NCI-H345 treated with DMSO at 0.1 percent for 48 hours (cell line): ENCODE data around the gene OLFML2B.

Source experiments
- DNase-seq: peaks from one replicate; lab custom pipeline; 2025; ENCODE audit not compliant: unreplicated experiment; lab: John Stamatoyannopoulos, UW

OLFML2B gene

DNA sequence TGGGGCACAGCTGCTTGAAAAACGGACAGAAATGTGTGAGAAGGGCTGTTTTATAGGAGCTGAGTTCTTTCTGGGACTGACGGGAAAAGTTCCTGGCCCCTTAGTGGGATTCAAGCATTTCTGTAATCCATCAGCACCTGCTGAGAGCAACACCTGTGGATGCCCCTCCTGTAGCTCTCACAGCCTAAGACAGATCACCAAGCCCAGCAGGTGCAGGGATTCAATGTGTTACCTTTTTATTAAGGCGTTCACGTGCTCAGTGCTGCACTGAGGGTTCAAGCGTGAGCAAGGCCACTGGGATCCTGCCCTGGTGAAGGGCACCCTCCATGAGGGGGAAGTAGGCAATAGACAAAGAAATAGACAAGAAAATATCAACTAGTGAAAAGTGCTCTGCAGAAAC lies 14.9 kb downstream of the OLFML2B start:
- peak; percentile 33 for DNase-seq

DNA sequence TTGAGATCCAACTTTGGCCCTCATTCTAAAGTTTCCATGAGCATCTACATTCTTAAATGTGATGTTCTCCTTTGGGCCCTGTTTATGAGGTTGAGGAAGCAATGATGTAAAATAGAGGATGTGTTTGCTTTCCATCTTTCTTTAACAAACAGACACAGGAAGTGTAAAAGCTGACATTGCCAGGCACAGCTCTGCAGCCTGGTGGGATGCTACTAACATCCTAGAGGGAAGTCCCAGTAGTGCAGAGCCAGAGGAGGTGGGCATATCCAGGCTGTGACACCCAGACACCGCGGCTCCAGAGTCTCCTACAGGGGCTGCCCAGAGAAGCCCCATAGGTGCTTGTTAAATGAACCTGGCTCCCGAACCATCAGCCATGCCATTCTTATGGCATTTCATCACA lies 16.2 kb downstream of the OLFML2B start:
- no peak for DNase-seq

DNA sequence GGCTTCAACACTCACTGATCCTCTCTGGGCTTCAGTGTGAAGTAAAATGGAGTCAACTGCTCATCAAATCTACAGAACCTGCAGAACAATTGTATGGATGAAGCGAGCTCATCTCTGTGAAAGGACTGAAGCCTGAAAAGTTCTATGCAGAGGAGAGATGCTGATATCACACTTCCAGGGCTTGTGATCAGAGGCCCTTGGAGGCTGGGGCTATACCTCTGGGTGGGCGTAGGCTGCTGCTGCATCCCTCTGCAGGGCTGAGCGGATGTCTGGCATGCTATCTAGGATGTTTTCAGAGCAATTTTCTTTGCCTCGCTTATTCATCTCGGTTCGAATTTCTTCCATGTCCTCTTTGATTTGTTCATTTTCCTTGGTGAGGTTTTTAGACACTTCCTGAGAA lies 17.6 kb downstream of the OLFML2B start:
- no peak for DNase-seq

DNA sequence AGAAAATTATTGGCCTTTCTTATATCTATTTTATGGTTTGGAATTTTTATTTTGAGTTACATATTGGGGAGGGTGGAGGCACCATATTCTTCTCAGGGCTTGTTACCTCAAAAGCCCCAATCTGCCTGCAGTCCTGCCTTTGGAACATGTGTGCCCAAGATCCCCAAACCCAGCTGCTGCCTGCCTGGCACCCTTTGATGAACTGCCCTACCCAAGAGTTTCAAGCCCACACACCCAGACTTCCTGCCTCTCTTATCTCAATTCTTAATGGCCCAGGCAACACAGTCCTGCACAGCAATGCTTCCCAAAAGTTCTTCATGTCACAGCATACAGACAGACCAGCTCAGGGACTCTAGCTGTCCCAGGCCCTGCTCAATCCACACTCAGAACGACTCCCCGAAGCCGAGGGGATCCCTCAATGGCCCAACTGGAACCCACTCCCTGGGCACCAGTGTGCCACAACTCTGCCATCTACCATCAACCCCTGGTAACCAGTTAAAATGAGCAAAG lies 19.2 kb downstream of the OLFML2B start:
- no peak for DNase-seq

DNA sequence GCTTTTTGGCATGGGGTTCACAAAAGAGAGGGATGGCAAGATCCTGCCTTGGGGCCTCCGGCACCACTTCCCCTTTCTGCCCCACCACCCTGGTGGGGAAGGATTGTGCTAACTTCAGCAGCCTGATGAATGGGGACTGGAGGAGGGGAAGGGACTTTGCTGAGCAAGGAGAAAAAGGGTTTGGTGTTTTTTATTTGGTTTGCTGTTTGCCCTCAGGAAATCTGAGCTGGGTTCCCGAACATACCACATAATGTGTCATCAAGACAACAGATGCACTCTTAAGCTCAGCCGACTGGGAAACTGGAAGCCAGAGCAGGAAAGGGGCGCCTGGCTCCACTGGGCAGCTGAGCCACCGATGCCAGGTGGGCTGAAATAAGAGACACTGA lies 19.8 kb downstream of the OLFML2B start:
- no peak for DNase-seq

DNA sequence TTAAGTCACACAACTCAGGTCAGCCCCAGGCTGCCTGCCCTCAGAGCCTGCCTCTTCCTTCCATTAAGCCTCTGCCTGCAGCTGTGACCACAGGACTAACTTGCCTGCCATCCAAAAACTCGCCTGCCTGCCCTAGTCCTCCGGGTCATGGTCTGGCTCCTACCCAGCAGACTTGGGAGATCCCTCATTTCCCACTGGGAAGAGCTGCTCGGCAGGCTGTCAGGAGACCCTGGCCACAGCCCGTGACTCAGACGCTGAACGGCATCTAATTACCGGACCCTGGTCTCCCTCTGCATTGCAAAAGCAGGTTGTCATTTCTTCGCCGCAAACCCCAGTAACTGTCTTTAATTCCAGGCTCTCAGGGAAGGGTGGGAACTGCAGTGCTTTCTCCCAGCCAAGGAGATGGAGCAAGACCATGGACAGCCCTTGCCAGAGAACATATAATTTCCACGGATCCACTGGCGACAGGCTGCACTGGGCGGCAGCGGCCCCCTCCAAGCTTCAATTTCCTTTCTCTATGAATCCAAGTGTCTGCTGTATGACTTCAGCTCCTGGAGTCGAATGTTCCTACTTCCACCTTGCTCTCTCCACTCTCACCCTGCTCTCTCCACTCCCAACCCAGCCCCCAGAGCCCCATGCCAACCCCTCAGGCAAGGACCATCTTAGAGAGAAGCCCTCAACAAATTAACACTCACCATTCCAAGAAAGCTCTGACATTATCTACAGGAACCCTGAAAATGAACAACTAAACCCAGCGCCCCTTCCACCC lies 20.4 kb downstream of the OLFML2B start:
- no peak for DNase-seq

DNA sequence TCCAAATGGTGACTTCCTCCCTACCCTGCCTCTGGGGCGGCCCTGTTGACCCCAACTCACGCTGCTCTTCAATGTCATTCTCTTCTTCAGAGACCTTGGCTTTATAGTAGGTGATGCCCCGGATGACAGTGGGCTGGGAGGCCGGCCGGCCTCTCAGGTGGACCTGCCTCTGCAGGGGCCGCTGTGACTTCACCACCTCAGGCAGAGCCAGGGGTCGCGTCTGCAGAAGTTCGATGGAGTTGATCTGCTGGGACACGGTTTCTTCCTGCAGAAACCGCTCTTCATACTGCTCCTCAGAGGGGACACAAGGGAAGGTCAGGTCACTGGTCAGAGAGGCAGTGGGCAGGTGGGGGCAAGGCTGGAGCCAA lies 23.6 kb downstream of the OLFML2B start:
- no peak for DNase-seq

DNA sequence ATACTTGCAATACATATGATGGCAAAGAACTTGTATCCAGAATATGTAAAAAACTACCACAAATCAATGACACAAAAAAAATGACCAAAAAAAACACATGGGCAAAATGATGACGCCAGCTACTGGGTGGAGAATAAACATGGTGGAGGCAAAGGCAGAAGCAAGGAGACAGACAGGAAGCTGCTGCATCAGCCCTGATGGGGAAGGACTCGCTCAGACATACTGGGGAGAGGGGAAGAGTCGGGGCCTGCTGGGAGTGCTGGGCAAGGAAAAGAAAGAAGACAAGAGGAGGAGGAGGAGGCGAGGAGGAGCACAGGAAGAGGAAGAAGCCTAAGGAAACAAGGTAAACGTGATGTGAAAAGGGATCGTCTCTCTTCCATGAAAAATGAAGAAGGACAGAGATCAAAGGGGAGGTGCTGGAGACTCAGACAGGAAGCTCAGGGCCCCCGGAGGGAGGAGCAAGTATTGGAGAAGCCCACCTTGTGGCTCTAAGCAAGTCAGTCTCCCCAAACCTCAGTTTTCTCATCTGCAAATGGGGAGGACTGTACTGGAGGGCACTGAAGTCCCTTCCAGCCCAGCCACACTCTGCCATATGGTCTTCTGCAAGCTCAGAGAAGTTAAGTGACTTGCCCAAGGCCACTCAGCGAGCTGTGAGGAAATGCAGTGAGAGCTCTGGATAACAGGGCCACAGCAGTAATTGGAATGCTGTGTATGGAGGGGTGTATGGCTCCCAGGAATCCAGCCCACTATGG lies 24.2 kb downstream of the OLFML2B start:
- DNase-seq, result no peak

DNA sequence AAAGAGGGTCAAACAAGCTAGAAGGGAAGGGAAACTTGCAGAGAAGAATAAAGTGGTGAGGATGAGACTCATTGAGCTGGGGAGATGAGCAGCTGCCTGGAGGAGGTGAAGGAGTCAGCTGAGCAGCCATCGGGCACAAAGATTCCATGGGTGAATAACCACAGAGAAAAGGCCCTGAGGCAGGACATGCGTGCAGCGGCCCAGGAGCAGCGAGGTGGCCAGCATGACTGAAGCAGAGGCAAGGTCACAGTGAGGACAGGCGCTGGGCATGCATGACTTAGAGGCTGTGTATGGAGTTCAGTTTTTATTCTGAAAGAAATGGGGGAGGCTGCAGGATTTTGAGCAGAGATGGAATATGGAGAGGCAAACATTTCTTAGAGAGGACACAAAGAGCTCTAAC lies 24.9 kb downstream of the OLFML2B start:
- no peak for DNase-seq

DNA sequence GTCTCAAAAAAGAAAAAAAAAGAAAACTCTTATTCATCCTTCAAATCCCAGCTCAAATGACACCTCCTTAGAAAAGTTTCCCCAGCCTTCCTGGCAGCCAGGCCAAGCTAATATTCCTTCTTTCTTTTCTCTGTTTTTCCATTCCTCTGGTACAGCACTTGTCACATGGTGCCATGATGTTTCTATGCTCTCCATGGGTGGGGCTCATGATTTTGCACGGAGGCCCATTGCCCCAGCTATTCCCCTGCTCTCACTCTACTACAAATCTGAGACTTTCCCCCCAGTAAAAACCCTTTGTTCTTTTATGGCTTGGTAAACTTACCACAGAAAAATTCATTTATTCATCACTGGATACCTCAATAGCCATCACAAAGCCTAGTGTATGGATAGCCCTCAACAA lies 26.5 kb downstream of the OLFML2B start:
- DNase-seq, result no peak

DNA sequence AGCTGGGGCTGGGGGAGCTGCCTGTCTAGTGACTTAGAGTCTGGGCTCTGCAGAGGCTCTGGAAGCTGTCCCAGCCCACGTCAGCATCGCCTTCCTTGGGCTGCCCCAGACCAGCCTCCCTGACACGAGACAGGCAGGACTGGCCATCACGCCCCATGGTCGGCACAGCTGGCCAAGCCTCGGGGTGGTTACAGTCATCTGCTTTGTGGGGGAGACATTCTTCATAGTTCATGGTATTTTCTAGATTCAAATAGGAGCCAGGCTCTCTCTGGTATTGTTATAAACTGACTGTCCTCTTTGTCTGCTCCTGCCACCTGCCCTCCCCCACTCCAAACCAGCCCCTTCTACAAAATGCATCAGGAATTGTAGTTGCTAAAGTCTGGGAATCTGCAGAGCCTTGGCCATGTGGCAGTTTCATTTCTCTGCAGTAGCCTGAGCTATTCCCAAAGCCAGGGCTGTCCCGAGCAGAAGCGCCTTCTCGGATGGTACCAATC lies 29.4 kb downstream of the OLFML2B start:
- DNase-seq, result no peak

DNA sequence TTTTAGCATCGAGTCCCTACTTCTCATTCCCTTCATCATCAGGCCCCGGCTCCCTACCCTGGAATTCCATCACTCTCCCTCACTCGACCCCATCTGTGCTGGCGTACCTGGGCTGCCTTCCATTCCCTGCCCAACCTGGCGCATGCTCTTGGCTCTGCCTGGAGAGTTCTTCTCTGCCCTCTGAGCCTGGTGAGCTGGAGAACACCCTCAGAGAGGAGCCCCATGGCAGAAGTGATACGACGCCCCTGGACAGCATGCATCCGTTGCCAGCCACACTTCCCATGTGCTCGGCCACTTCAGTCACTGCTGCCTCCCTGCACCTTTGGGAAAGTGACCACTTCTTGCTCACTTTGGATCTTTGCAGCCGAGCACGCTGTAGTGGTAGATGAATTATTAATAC lies 30.1 kb downstream of the OLFML2B start:
- no peak for DNase-seq

DNA sequence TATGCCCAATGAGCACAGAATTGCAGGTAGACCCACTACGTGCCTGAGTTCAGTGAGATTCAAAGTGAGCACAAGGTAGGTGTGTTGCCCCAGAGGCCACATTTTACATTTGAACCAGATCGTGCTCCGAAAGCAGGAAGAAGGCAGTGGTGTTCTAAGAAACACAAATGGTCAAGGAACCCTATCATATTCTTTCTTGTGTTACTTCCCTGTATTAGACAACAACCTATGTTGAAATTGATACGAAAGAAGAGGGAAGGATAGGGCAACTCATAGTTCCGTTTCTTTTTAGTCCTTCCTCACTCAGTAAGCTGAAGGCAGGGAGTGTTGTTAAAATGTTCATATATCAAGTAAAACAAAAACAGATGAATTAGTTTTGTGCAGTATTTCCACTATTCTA lies 33.9 kb downstream of the OLFML2B start:
- no peak for DNase-seq

DNA sequence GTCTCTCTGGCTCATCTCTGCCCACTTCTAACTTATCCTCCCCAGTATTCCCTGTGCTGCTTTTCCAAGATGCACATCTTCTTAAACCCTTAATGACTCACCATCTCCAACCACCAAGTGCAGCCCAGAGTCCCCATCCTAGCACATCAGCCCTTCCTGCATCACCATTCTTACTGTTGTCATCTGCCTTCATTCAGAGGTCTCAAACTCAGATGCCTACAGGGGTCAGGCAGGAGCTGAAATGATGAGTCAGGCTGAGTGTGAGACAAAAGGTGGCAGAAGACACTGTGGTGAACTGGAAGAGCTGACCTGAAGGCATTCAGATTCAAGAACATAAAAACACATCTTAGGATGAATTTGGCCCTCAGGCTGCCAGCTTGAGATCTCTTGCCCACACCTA lies 34.6 kb downstream of the OLFML2B start:
- no peak for DNase-seq

DNA sequence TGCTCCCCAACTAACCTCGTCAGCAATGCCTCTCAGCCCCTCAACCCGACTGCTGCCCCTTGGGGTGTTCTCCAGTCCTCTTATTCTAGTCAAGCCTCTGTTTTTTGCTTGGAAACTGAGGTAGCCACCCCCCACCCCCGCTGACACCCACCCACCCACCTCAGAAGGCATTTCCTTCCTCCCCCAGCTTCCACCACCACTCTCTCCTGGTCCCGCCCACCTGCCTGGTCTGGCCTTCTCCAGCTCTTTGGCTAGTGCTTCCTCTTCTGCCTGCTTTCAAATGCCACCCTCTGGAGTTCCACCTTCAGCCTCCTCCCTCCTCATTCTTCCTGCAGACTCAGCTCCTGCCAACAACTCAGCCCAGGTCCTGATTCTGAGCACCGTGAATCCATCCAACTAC lies 35.3 kb downstream of the OLFML2B start:
- no peak for DNase-seq

DNA sequence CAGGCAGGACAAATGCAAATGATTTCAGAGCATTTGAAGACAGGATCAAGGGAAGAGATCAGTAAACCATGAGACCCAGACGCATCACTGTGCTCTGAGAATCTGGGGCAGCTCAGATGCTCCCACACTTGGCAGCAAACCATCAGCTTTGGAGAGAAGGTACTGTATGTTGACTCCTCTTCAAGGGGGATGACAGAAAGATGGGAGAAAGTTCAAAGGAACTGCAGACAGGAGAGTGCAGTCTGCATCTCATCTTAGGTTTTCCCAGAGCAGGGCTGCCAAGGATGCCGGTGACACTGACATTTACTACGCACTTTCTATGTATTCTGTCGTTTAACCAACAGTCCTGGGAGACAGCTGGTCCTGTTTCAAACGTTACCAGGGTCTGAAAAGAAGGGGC lies 35.8 kb downstream of the OLFML2B start:
- DNase-seq, result no peak

DNA sequence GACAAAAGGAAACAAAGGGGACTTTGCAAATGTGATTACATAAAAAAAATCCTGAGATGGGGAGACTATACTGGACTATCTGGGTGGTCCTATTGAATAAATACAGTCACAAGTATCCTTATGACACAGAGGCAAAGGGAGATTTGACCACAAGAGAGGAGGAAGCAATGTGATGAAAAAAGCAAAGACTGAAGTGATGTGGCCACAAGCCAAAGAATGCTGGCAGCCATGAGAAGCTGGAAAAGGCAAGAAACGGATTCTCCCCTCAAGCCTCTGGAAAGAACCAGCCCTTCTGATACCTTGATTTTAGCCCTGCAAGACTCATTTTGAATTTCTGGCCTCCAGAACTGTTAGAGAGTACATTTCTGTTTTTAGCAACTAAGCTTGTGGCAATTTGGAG lies 36.4 kb downstream of the OLFML2B start:
- DNase-seq, result no peak

DNA sequence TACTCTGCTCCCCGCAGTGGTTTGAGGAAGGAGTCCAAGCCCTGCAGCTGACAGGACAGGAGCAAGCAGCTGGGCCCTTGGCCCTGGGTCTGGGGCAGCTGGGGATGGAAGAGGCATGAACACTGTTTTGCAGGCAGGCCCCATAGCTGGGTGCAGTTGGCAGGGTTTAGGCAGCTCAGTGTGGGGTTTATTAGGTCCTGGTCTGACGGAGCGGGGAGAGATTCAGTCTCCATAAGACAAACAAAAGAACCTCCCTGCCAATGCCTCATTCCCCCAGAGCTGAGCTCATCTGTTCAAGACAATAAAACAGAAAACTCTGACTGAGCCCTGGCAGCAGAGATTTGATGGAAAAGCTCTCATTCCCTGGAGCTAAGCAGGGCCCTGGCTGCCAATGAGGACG lies 37.3 kb downstream of the OLFML2B start:
- DNase-seq, result no peak

DNA sequence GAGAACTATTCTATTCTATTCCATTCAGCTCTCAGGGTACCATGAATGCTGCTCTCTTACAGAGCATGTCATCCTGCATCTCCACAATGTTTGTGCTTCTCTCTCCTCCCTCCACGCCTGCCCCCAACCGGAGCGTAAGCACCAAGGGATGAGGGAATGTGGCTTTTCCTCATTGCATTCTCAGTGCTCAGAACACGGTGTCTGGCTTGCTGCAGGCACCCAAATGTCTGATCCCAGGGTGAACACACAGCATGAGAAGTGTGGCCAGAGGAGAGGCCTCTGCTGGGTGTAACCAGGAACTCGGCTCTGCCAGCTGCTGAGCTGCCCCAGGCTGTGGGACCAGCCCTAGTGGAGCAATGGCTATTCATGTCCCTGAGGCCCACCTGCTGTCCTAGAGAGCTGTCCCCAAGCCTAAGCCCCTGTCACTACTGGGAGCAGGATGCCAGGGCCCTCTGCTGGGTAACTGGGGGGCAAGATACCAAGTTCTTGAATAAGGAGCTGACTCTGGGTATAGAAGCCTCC lies 38.3 kb downstream of the OLFML2B start:
- no peak for DNase-seq

DNA sequence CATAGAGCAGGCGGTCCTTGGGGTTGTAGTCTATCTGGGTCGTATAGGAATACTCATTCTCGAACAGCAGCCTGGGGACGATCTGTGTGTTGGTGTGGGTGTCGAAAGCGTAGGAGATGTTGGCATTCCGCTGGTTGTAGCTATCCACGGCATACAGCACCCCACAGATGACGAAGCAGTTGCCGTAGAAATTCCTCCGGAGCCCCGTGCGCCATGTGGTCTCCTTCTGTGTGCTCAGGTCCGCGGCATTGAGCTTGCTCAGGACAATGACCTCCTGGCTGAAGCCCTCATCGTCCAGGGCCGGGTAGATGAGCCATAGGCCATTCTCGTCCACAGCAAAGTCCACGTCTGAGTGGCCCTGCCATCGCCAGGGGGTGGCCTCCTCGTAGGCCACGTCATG lies 39.9 kb downstream of the OLFML2B start:
- no peak for DNase-seq

DNA sequence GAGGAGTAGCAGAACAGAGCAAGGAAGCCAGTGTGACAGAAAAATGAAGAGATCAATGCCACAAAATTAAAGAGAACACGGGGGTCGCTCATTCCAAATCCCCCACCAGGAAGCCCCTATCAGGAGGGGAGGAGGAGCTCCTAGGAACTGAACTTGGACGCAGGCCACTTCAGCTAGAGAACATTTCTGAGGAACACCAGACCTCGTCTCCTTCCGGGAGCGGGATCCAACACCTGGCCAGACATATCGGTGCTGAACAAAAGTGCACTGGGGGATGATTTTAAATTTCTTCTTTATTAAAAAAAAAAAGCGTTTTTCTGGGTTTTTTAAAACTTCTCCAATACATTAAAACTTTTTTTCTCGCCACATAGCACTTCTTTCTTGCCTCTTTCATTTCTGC lies 40.8 kb downstream of the OLFML2B start:
- no peak for DNase-seq

DNA sequence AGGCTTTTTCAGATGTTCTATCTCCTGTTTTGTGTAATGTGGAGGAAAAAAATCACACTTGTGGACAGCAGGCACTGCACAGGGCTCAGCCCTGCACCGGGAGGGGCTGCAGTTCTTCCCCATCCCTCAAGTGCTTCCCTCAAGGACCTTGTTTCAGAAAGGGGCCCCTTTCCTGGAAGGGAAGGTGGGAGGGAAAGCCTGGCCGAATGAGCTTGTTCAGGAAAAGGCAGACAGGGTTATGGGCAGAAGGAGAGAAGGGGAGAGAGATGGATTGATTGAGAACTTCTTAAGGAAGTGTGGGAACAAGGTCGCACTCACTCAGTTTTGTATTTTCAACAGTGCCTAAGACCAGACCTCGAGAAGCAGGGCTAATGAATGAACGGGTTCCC lies 41.2 kb downstream of the OLFML2B start:
- no peak for DNase-seq
